SK-N-SH (cell line): ENCODE measurements around the gene CNOT4. TPM values are rescaled to one million over a fixed set of nuclear protein-coding genes. Genes with fewer than 3 reads are reported as not detected.

ENCODE experiments used
- CTCF ChIA-PET: fragments of 300-600, 350-600 bp; formaldehyde crosslinking; extraction: SDS; loops from one replicate; lab custom pipeline; 2021; lab: Yijun Ruan, JAX
- POLR2A ChIA-PET: fragments of 350-600 bp; sonication (Branson Sonifier 250); formaldehyde crosslinking; extraction: SDS; loops from one replicate; lab custom pipeline; 2020; ENCODE audit warnings: antibody characterized with exemption, inconsistent platforms; lab: Yijun Ruan, JAX
- DNase-seq: peaks from one replicate; pipeline ENCODE4 v3.0.0; 2012
- H2AFZ ChIP-seq: fragments of 200-600 bp; sonication (generic); 2 replicates; pipeline ENCODE4 v1.8.1; 2016; ENCODE audit warnings: antibody characterized with exemption, mild to moderate bottlenecking, low read depth
- H3F3A ChIP-seq: fragments of 200-600 bp; sonication (generic); replicated peaks from 2 replicates; pipeline ENCODE3; 2016; ENCODE audit warnings: antibody characterized with exemption, mild to moderate bottlenecking; ENCODE audit not compliant: insufficient read depth
- H3K27ac ChIP-seq, 2 experiments: fragments of 200-500 bp in 1 of 2; fragments of 200-600 bp in 1 of 2; sonication (Bioruptor generic) in 1 of 2; sonication (generic), shearing (Covaris generic) in 1 of 2; 2 replicates each; pipeline versions ENCODE4 v1.5.1 to v1.6.1; 2014 to 2016; ENCODE audit warnings: low read depth in 2 of 2, inconsistent platforms in 1 of 2, low read length in 1 of 2, mild to moderate bottlenecking in 1 of 2, mixed read lengths in 1 of 2
- H3K27me3 ChIP-seq: fragments of 200-600 bp; sonication (generic), shearing (Covaris generic); 2 replicates; pipeline ENCODE4 v1.6.1; 2016; ENCODE audit warnings: mixed run types; ENCODE audit not compliant: insufficient read depth
- H3K36me3 ChIP-seq, 2 experiments: fragments of 200-500 bp in 1 of 2; fragments of 200-600 bp in 1 of 2; sonication (Bioruptor generic) in 1 of 2; sonication (generic) in 1 of 2; replicated peaks in 1 of 2; 2 replicates each; pipeline versions ENCODE3 to v1.5.1; 2014 to 2016; ENCODE audit warnings: low read length in 1 of 2, mild to moderate bottlenecking in 1 of 2; ENCODE audit not compliant: insufficient read depth in 2 of 2, control insufficient read depth in 1 of 2
- H3K4me1 ChIP-seq, 2 experiments: fragments of 200-500 bp in 1 of 2; fragments of 200-600 bp in 1 of 2; sonication (Bioruptor generic) in 1 of 2; sonication (generic), shearing (Covaris generic) in 1 of 2; 2 replicates each; pipeline versions ENCODE4 v1.5.1 to v1.6.1; 2014 to 2016; ENCODE audit warnings: low read depth in 1 of 2, low read length in 1 of 2, mixed run types in 1 of 2; ENCODE audit not compliant: insufficient read depth in 2 of 2, control insufficient read depth in 1 of 2
- H3K4me2 ChIP-seq: fragments of 200-600 bp; sonication (generic), shearing (Covaris generic); 2 replicates; pipeline ENCODE4 v1.6.1; 2017; ENCODE audit warnings: mixed run types
- H3K4me3 ChIP-seq, 2 experiments: fragments of 200-500 bp in 1 of 2; fragments of 200-600 bp in 1 of 2; sonication (Bioruptor generic) in 1 of 2; sonication (generic), shearing (Covaris generic) in 1 of 2; 2 replicates each; pipeline versions ENCODE4 v1.5.1 to v1.8.1; 2014 to 2016; ENCODE audit warnings: low read depth in 2 of 2, inconsistent platforms in 1 of 2, low read length in 1 of 2, mild to moderate bottlenecking in 1 of 2, mixed read lengths in 1 of 2, moderate library complexity in 1 of 2
- H3K79me2 ChIP-seq: fragments of 200-600 bp; sonication (generic); 2 replicates; pipeline ENCODE4 v1.8.1; 2017; ENCODE audit warnings: mild to moderate bottlenecking; ENCODE audit not compliant: insufficient read depth
- H3K9ac ChIP-seq: fragments of 200-600 bp; sonication (generic); 2 replicates; pipeline ENCODE4 v1.6.1; 2017; ENCODE audit warnings: mixed run types
- H3K9me2 ChIP-seq: fragments of 200-600 bp; sonication (generic); 2 replicates; pipeline ENCODE4 v1.6.1; 2017; ENCODE audit warnings: mixed run types
- H3K9me3 ChIP-seq: fragments of 200-600 bp; sonication (generic); 2 replicates; pipeline ENCODE4 v1.6.1; 2017; ENCODE audit warnings: mixed run types, mild to moderate bottlenecking, moderate library complexity
- H4K20me1 ChIP-seq: fragments of 200-600 bp; sonication (generic); 2 replicates; pipeline ENCODE4 v1.6.1; 2017; ENCODE audit warnings: mild to moderate bottlenecking, mixed run types; ENCODE audit not compliant: insufficient read depth
- CHD2 ChIP-seq: fragments of 150-350 bp; IDR thresholded peaks from 2 replicates; pipeline ENCODE4 v1.6.1; 2018; ENCODE audit warnings: low read length; ENCODE audit not compliant: partially characterized antibody
- CTCF ChIP-seq: fragments of 200-600 bp; sonication (generic); IDR thresholded peaks from 2 replicates; pipeline ENCODE4 v1.6.1; 2017; ENCODE audit warnings: antibody characterized with exemption, mild to moderate bottlenecking, moderate library complexity
- EP300 ChIP-seq, 2 experiments: IDR thresholded peaks; 2 replicates each; pipeline versions ENCODE4 v1.4.0 to v1.6.1; 2012; ENCODE audit warnings: borderline replicate concordance in 1 of 2, low read depth in 1 of 2, low read length in 1 of 2
- FOXM1 ChIP-seq: IDR thresholded peaks from 2 replicates; pipeline ENCODE4 v1.4.0; 2012; ENCODE audit warnings: low read depth, mild to moderate bottlenecking
- GABPA ChIP-seq: IDR thresholded peaks from 2 replicates; pipeline ENCODE4 v1.4.0; 2012; ENCODE audit warnings: low read depth, mild to moderate bottlenecking
- JUND ChIP-seq: IDR thresholded peaks from 2 replicates; pipeline ENCODE4 v1.4.0; 2012
- MXI1 ChIP-seq: IDR thresholded peaks from 2 replicates; pipeline ENCODE4 v1.6.1; 2012; ENCODE audit warnings: mild to moderate bottlenecking, low read depth, low read length, improper control_type of control experiment
- NFIC ChIP-seq: IDR thresholded peaks from 2 replicates; pipeline ENCODE4 v1.4.0; 2012; ENCODE audit warnings: borderline replicate concordance
- RCOR1 ChIP-seq: fragments of 150-350 bp; IDR thresholded peaks from 2 replicates; pipeline ENCODE4 v1.6.1; 2017; ENCODE audit warnings: antibody characterized with exemption, low read length
- RFX5 ChIP-seq: IDR thresholded peaks from 2 replicates; pipeline ENCODE4 v1.6.1; 2012; ENCODE audit warnings: mild to moderate bottlenecking, improper control_type of control experiment, low read length
- SIN3A ChIP-seq: IDR thresholded peaks from 2 replicates; pipeline ENCODE4 v1.6.1; 2012; ENCODE audit warnings: low read depth, mild to moderate bottlenecking, low read length, moderate library complexity, borderline replicate concordance
- SMC3 ChIP-seq: IDR thresholded peaks from 2 replicates; pipeline ENCODE4 v1.6.1; 2012; ENCODE audit warnings: low read depth, low read length, improper control_type of control experiment
- TCF12 ChIP-seq: IDR thresholded peaks from 2 replicates; pipeline ENCODE4 v1.4.0; 2012
- ZBTB33 ChIP-seq: IDR thresholded peaks from 2 replicates; pipeline ENCODE4 v1.4.0; 2012; ENCODE audit warnings: low read depth, borderline replicate concordance
- polyA plus RNA-seq, 3 experiments: library from polyadenylated mRNA; depleted of rRNA; stranded (reverse); fragments of >200 nt; gene quantifications; 2 replicates each; pipeline ENCODE4 v1.2.3, GENCODE V29; 2012
- TF ChIP-seq, protein P1 (sequence below): IDR thresholded peaks from 2 replicates; pipeline ENCODE4 v1.4.0; 2012; ENCODE audit warnings: low read depth
- TF ChIP-seq, protein P2 (sequence below): IDR thresholded peaks from 2 replicates; pipeline ENCODE4 v1.6.1; 2012; ENCODE audit warnings: mild to moderate bottlenecking, low read depth, low read length, moderate library complexity
- TF ChIP-seq, protein P3 (sequence below): fragments of 150-350 bp; IDR thresholded peaks from 2 replicates; pipeline ENCODE4 v1.6.1; 2017; ENCODE audit warnings: antibody characterized with exemption, low read length, low read depth, borderline replicate concordance

CNOT4 gene
- polyA plus RNA-seq, 1 of the 3 experiments (the other 2 are of a cell fraction), result 8.0 TPM

DNA sequence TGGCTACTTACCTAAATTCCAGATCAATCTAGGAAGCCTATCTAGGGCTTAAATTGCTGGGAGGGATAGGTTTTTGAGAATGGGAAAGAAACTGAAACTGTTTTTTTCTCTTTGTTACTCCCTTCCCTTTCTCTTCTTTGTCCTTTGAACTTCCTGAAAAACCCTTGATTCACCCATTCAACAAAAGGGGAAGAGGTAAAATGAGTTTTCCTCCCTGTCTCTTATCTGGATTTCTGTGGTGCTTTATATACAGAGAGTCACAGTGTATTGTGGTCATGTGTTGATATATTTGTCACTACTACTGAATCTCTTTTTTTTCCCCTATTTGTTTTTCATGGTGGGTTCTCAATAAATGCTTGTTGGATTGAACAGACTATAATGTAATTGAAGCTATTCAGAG, 28.0 kb upstream of the CNOT4 start:
- H3K9ac ChIP-seq, result no peak overlapping the region
- H3F3A ChIP-seq, result no peaks in the 10 kb centered on the region
- H3K4me3 ChIP-seq, result no peak overlapping the region
- DNase-seq, result no peak
- no peaks in the 10 kb centered on the region for H3K36me3 ChIP-seq
- no peaks in the 10 kb centered on the region for H3K9me2 ChIP-seq
- ChIA-PET CTCF (interaction anchor here (0.8 to 1.8 kb wide), 4 partner anchors 20 to 124 kb away, joined by 3 to 4 read pairs (median 4); no protein-coding TSS in a partner anchor), POLR2A (no interaction called here)
- no peak overlapping the region for H2AFZ ChIP-seq
- H3K79me2 ChIP-seq, result no peaks in the 10 kb centered on the region
- no peaks in the 10 kb centered on the region for H4K20me1 ChIP-seq
- no peaks in the 10 kb centered on the region for H3K4me1 ChIP-seq
- H3K9me3 ChIP-seq, result no peaks in the 10 kb centered on the region
- H3K27ac ChIP-seq, result no peak overlapping the region
- TF ChIP-seq MXI1, result no peak
- no peak for TF ChIP-seq CTCF
- TF ChIP-seq, protein P1, sequence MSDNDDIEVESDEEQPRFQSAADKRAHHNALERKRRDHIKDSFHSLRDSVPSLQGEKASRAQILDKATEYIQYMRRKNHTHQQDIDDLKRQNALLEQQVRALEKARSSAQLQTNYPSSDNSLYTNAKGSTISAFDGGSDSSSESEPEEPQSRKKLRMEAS, result no peak
- no peak for TF ChIP-seq CHD2
- no peak for TF ChIP-seq NFIC
- TF ChIP-seq, protein P2, sequence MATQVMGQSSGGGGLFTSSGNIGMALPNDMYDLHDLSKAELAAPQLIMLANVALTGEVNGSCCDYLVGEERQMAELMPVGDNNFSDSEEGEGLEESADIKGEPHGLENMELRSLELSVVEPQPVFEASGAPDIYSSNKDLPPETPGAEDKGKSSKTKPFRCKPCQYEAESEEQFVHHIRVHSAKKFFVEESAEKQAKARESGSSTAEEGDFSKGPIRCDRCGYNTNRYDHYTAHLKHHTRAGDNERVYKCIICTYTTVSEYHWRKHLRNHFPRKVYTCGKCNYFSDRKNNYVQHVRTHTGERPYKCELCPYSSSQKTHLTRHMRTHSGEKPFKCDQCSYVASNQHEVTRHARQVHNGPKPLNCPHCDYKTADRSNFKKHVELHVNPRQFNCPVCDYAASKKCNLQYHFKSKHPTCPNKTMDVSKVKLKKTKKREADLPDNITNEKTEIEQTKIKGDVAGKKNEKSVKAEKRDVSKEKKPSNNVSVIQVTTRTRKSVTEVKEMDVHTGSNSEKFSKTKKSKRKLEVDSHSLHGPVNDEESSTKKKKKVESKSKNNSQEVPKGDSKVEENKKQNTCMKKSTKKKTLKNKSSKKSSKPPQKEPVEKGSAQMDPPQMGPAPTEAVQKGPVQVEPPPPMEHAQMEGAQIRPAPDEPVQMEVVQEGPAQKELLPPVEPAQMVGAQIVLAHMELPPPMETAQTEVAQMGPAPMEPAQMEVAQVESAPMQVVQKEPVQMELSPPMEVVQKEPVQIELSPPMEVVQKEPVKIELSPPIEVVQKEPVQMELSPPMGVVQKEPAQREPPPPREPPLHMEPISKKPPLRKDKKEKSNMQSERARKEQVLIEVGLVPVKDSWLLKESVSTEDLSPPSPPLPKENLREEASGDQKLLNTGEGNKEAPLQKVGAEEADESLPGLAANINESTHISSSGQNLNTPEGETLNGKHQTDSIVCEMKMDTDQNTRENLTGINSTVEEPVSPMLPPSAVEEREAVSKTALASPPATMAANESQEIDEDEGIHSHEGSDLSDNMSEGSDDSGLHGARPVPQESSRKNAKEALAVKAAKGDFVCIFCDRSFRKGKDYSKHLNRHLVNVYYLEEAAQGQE, result no peak
- no peak for TF ChIP-seq SIN3A
- TF ChIP-seq EP300 (IDR thresholded peaks at IDR 0.05; ENCODE audit: borderline replicate concordance in 1 of 2, low read depth in 1 of 2, low read length in 1 of 2), result no peak
- no peak for TF ChIP-seq SMC3
- TF ChIP-seq FOXM1, result no peak
- TF ChIP-seq RCOR1, result no peak
- TF ChIP-seq TCF12, result no peak
- no peak for TF ChIP-seq ZBTB33
- TF ChIP-seq, protein P3, sequence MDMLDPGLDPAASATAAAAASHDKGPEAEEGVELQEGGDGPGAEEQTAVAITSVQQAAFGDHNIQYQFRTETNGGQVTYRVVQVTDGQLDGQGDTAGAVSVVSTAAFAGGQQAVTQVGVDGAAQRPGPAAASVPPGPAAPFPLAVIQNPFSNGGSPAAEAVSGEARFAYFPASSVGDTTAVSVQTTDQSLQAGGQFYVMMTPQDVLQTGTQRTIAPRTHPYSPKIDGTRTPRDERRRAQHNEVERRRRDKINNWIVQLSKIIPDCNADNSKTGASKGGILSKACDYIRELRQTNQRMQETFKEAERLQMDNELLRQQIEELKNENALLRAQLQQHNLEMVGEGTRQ, result no peak
- no peak for TF ChIP-seq JUND
- TF ChIP-seq RFX5, result no peak
- no peak for TF ChIP-seq GABPA
- no peaks in the 10 kb centered on the region for H3K27me3 ChIP-seq
- H3K4me2 ChIP-seq, result no peak overlapping the region
